OCI-LY7 (cell line): ENCODE measurements around the gene ADH7.
"Not testable (repeated sequence)": the region's sequence is repeated elsewhere in the genome, so short reads cannot be mapped to it uniquely, and the experiment has no call there.

Source experiments
- CTCF ChIP-seq: fragments of 200-600 bp; sonication (generic); conservative IDR thresholded peaks from 2 replicates; pipeline ENCODE4 v1.5.1; 2014; ENCODE audit warnings: mild to moderate bottlenecking, antibody characterized with exemption, low read length, moderate library complexity, mixed read lengths
- EZH2phosphoT487 ChIP-seq: fragments of 200-600 bp; sonication (generic); IDR thresholded peaks from 2 replicates; pipeline ENCODE4 v1.6.1; 2018; ENCODE audit warnings: low read depth, borderline replicate concordance, mild to moderate bottlenecking, mixed run types, antibody characterized with exemption, low read length, moderate library complexity, mixed read lengths

GRCh38 chr4:99367817-99368216 is 67.3 kb downstream of the ADH7 start:
- not testable (repeated sequence) for TF ChIP-seq CTCF, EZH2phosphoT487
